ENCODE measurements around the gene BPIFB3.

Gene BPIFB3

GRCh38 chr20:33053291-33054106 lies at the start of gene BPIFB3:
Gene BPIFB3 (plus strand): TSS chr20:33053903. CDS start chr20:33055436, 1,533 bp downstream.
- no peak for FAIRE-seq

- no peak for FAIRE-seq
Observed at GRCh38 chr20:33004141-33004751, 49.5 kb upstream of the BPIFB3 start, which contains the start of gene SUN5. Gene SUN5 (minus strand): TSS chr20:33004433. CDS start chr20:33004340, 93 bp downstream.

GRCh38 chr20:33005132-33005566 lies 48.6 kb upstream of the BPIFB3 start:
- FAIRE-seq, result no peak

- FAIRE-seq, result no peak
Observed at GRCh38 chr20:33005908-33006775, 47.6 kb upstream of the BPIFB3 start.

GRCh38 chr20:33006776-33007375 lies 46.8 kb upstream of the BPIFB3 start:
- no peak for FAIRE-seq

- FAIRE-seq, result no peak
Observed at GRCh38 chr20:33007376-33008335, 46.0 kb upstream of the BPIFB3 start, which contains the start of gene BPIFB2. Gene BPIFB2 (plus strand): TSS chr20:33007704. CDS start chr20:33008575, 871 bp downstream.

- no peak for FAIRE-seq
Observed at GRCh38 chr20:33008336-33009213, 45.1 kb upstream of the BPIFB3 start.

- no peak for FAIRE-seq
Observed at GRCh38 chr20:33009214-33010132, 44.2 kb upstream of the BPIFB3 start.

GRCh38 chr20:33010133-33010504 lies 43.6 kb upstream of the BPIFB3 start:
- FAIRE-seq, result no peak

GRCh38 chr20:33010674-33011449 lies 42.8 kb upstream of the BPIFB3 start:
- FAIRE-seq, result no peak

- FAIRE-seq, result no peak
Observed at GRCh38 chr20:33012327-33013189, 41.1 kb upstream of the BPIFB3 start.

GRCh38 chr20:33013701-33014326 lies 39.9 kb upstream of the BPIFB3 start:
- FAIRE-seq, result no peak

GRCh38 chr20:33014336-33015113 lies 39.2 kb upstream of the BPIFB3 start:
- FAIRE-seq, result no peak

GRCh38 chr20:33015114-33015484 lies 38.6 kb upstream of the BPIFB3 start:
- FAIRE-seq, result no peak

- FAIRE-seq, result no peak
Observed at GRCh38 chr20:33015700-33016580, 37.8 kb upstream of the BPIFB3 start.

All from islet of Langerhans (tissue), 1 donor.